NCI-H1930 (cell line): ENCODE measurements around the gene PHYHD1.

Source experiments
- DNase-seq, 2 experiments: peaks; one replicate each; lab custom pipeline; 2025; lab: John Stamatoyannopoulos, UW

Gene PHYHD1

GRCh38 chr9:128920381-128921058 is at the start of gene PHYHD1:
PHYHD1 (plus strand) TSS chr9:128920982; CDS start chr9:128922324, 1,342 bp downstream.
- DNase-seq: no peak

- no peak for DNase-seq
These were observed 42.9 kb upstream of the PHYHD1 start for GRCh38 chr9:128877852-128878251.

GRCh38 chr9:128881884-128882676 is 38.7 kb upstream of the PHYHD1 start, which contains the start of the genes KYAT1 and LRRC8A:
KYAT1 (minus strand) TSS chr9:128881950; CDS start chr9:128845405, 36,545 bp downstream.
LRRC8A (plus strand) TSS chr9:128882133; CDS start chr9:128907165, 25,032 bp downstream.
- peak; percentile 93 to 97 for DNase-seq

DNA sequence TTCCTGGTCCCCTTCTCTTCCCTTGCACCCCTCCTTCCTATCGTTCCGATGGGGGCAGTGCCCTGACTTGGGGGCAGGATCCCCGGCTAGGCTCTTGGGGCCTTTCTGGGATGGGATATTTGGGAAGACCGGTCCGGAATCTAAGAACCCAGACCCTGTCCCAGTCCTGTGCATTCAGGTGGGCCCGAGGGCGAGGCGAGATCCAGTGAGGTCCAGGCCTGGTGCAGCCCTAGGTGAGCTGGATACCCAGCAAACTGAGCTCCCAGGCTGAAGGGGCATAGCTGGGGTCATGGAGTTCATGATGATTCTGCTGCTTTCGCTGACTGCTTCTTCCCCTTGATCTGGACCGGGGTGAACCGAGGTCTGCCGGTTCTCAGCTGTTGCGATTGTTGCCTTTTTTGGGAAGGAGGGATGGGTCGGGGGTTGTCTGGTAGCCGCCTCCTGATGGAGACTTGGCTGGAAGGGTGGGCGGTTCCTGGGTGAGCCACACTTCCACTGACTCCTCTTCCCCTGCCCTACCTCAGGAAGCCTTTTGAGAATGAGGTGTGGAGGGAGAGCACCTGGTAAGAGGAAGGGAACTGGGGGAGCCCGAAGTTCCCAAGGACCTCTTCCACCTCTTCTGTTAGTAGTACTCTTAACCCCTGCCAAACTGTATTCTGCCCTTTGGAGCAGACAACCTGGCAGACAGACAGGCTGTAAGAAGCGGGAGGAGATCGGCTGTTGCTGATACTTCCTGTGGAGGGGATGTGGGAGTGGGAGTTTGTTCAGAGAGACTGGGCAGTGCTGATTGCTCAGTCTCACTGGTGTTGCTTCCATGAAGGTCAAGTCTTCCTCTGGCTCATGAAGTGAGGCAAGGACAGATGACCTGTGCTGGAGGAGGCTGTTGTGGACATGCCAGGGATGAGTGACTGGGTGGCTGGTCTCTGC is 37.8 kb upstream of the PHYHD1 start:
- DNase-seq: no peak

GRCh38 chr9:128884164-128884563 is 36.6 kb upstream of the PHYHD1 start:
- DNase-seq: no peak

- DNase-seq: no peak
These were observed 35.4 kb upstream of the PHYHD1 start for GRCh38 chr9:128885376-128885775.

- no peak for DNase-seq
These were observed 35.0 kb upstream of the PHYHD1 start for GRCh38 chr9:128885798-128886197.

DNA sequence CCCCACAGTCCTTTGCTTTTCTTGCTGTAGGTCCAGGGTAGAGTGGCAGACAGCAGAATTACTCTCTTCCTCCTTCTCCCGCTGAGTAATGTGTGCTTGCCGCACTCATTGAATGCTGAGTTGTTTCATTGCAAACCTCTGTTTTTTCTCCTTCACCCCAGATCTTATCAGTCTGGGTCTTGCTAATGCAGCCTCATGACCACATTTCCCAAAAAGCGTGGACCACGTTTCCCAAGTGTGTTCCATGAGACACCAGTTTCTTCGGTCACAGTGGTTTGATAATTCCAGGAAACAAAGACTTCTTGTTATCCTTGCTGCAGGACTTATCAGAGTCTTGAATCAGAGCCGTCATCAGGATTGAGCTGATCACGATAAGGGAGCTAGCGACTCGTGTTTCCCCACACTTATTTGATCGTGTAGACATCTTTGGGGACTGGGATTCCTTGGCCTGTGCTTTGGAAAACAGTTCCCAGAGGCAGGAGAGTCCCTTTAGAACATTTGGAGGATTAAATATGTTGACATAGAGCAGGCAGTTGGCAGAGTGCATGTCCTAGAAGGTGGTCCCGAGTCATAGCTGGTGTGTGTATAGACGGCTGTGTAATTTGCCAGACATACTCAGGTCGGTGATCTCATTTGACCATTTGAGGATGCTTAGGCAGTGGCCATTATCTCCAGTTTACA is 34.4 kb upstream of the PHYHD1 start:
- no peak for DNase-seq

DNA sequence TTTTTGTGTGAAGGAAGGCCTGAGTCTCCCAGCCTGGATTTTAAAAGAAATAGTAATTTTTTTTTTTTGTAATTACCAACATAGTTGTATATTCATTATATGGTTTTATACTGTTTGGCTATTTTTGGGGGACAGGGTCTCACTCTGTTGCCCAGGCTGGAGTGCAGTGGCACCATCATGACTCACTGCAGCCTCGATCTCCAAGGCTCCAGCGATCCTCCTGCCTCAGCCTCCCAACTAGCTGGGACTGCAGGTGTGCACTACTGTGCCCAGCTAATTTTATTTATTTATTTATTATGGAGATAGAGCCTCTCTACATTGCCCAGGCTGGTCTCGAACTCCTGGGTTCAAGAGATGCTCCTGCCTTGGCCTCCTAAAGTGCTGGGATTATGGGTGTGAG is 33.7 kb upstream of the PHYHD1 start:
- DNase-seq: no peak

- no peak for DNase-seq
These were observed 32.9 kb upstream of the PHYHD1 start for GRCh38 chr9:128887914-128888350.

- DNase-seq: no peak
These were observed 29.2 kb upstream of the PHYHD1 start for GRCh38 chr9:128891321-128892220.

GRCh38 chr9:128892221-128892921 is 28.4 kb upstream of the PHYHD1 start:
- DNase-seq: no peak

DNA sequence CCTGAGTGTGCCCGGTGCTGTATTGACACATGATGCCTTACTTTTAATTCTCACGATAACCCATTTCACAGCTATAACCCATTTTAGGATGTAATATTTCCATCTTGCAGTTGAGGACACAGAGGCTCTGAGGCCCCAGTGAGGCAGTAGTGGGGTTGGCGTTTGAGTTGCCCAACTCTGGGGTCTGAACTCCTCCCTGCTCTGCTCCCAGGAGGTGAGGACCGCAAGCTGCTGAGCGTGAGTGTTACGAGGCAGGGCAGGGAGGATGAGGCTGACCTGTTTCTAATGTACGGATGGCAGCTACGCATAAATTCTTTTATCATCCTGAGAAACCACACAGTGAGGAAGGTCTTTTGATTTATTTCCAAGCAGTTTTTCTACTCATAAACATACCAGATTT is 27.4 kb upstream of the PHYHD1 start:
- DNase-seq: no peak

DNA sequence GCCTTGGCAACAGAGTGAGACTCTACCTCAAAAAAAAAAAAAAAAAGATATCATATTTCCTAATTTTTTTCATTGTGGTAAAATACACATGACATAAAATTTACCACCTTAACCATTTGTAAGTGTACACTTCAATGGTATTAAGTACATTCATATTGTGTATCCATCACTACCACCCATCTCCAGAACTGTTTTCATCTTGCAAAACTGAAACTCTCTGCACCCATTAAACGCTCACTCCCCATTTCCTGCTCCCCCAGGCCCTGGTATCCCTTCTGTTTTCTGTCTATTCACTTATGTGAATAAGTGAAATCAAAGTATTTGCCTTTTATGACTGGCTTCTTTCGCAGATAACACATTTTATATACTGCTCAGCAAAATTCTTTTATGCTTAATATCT is 26.0 kb upstream of the PHYHD1 start:
- DNase-seq: no peak

DNA sequence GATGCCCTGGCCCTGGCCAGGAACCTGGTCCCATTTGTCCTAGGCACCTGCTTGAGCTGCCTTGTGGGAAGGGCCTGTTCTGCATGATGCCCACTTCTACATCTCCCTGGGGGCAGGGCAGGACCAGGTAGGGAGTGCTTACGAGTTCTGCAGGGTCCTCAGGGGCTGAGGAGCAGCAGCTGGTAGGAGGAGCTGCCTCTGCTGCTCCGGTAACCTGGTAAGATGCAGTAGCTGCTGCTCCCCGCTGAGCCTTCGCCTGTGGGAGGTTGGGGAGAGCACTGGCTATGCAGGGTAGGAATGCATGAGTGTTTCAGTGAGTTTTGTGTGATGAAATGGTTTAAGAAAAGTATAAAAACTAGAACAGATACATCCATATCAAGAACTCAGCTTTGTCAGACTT is 25.2 kb upstream of the PHYHD1 start:
- no peak for DNase-seq

DNA sequence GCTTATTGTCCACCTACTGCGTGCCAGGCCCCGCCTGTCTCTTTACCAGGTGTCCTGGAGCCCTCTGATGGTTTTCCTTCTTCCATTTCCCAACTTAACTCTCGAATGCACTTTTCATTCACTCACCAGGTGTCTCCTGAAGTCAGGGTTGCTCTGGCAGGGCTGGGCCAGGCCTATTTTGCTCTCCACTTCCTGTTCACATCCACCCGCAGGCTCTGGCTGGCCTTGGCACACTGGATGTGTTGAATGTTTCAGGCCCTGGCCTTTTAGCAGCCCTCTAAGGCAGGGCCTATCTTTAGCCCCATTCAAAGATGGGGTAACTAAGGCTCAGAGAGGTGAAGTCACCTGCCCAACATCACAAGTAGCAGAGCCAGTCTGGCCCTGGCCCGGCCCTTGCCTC is 22.4 kb upstream of the PHYHD1 start:
- DNase-seq: no peak

- DNase-seq: no peak
These were observed 21.8 kb upstream of the PHYHD1 start for GRCh38 chr9:128898845-128899565.

DNA sequence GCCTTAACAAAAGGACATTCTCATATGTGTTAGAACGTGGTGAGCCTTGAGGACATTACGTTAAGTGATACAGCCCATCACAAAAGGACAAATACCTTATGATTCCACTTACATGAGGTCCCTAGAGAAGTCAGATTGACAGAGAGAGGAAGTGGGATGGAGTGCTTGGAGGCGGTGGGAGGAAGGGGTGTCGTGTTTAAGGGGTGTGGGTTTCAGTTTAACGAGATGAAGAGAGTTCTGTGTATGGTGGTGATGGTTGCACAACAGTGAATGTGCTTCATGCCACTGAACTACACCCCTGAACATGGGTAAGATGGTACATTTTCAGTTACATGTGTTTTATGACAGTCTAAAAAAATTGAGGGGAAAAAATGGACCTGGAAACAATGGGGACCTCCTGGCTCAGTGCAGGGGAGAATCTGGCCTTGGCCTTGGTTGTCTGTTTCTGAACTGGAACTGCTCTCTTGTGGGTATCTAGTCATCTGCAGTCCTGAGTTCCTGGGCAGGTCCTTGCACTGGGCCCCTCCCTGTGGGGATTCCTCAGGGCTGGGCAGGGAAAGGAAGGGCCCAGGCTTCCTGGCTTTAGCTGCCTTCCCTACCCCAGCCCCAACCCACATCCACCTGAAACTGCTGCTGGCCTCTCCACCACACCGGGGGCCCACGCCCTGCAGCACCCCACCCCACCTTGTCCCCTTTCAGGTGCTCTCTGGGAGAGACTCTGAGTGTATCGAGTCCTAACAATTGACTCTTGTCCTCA is 21.0 kb upstream of the PHYHD1 start:
- no peak for DNase-seq
